Measurements from ENCODE around the gene INTS1. TPM values are rescaled to one million over a fixed set of nuclear protein-coding genes. Genes with fewer than 3 reads are reported as not detected.

INTS1 gene
- total RNA-seq, 4 donors from 2014 or later, result 44.3 to 108 (median 78.8) TPM

DNA sequence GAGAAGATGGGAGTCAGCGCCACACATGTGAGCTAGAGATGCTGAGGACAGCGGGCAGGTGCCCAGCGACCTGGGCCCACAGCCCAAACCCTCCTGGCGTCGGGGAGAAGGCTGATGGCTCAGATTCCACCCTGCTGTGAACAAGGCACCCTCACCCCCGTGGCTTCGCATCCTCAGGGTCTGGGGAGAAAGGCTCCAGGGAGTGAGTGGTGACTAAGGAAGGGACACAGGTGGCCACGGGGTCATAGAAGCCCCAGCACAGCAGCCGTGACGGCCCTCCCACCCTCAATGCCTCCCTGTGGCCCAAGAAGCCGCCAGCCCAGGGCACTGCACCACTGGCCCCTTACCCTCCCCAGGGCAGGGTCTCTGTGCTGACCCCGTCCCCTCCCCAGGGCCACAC, 19.6 kb downstream of the INTS1 start:
- no peaks in the 10 kb centered on the region for H3K9me3 ChIP-seq
- no peak for TF ChIP-seq POLR2A (IDR thresholded peaks at IDR 0.05)
- no peak for TF ChIP-seq CTCF (IDR thresholded peaks at IDR 0.05 in 4 of 5, conservative IDR thresholded peaks at IDR 0.05 in 1 of 5)
- in situ Hi-C loops (cut with MboI; ENCODE audit: low sequenced_read_pairs in 4 of 4), result no loop called here
- H3K27me3 ChIP-seq, result no peaks in the 10 kb centered on the region
- H3K36me3 ChIP-seq, result peaks cover 0 to 98% of the 10 kb centered on the region in 2 donors
- no peak overlapping the region for H3K27ac ChIP-seq
- DNase-seq (no peak), ATAC-seq (no peak)
- no peaks in the 10 kb centered on the region for H3K4me1 ChIP-seq
- H3K4me3 ChIP-seq, result no peak overlapping the region
- intact Hi-C loops (cut with DNase I; ENCODE audit: low total_unique reads), result no loop called here

DNA sequence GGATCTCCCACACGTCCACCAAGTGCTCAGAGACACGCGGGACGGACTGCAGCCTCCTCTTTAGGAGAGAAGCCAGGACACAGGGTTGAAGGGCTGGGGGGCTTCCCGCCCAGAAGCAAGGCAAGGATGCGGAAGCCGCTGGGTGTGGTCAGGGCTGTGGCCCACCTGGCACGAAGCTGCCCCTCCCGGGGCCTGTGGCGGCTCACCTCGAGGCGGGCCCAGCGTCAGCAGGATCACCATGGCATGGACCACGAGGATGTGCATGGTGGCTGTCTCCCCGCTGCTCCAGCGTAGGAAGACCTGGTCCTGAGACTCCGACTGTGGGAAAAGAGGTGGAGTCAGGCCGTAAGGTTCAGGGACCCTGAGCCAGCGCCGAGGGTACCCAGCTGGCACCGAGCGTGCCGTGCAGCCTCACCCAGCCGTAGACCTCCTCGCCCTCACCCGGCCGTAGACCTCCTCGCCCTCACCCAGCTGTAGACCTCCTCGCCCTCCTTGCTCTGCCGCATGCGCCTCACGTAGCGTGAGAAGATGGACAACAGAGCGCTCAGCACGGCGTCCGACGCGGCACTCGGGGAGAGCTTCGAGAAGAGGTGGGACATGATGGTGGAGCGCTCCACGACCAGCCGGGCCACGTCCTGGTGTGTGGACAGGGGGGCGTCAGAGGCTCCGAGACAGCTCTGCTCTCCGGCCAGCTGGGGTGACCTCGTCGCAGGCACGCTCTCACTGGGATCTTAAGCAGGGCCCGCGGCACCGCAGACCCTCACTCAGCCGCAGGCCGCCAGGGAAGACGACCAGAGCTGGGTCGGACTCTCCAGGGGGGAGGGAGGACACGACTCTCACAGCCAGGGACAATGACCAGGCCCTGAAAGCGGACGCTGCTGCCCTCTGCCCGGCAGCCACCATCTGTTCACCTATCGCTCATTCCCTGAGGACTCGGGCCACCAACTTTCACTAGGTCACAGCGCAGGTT, 20.4 kb downstream of the INTS1 start:
- intact Hi-C loops (cut with DNase I; ENCODE audit: low total_unique reads), result no loop called here

GRCh38 chr7:1483079-1483478, 21.1 kb downstream of the INTS1 start:
- intact Hi-C loops (cut with DNase I; ENCODE audit: low total_unique reads) (no loop called here), in situ Hi-C loops (cut with MboI; ENCODE audit: low sequenced_read_pairs in 4 of 4) (no loop called here)
- H3K36me3 ChIP-seq, result peaks cover 0 to 98% of the 10 kb centered on the region in 2 donors
- no peaks in the 10 kb centered on the region for H3K27me3 ChIP-seq
- no peak overlapping the region for H3K4me3 ChIP-seq
- no peaks in the 10 kb centered on the region for H3K4me1 ChIP-seq
- DNase-seq, result no peak
- TF ChIP-seq CTCF (IDR thresholded peaks at IDR 0.05 in 4 of 5, conservative IDR thresholded peaks at IDR 0.05 in 1 of 5), result no peak
- TF ChIP-seq POLR2A (IDR thresholded peaks at IDR 0.05), result no peak
- no peak for ATAC-seq
- H3K9me3 ChIP-seq, result no peaks in the 10 kb centered on the region
- H3K27ac ChIP-seq, result no peak overlapping the region

More for the DNA sequence above, 20.4 kb downstream of the INTS1 start:
- no peak overlapping the region for H3K4me3 ChIP-seq
- in situ Hi-C loops (cut with MboI; ENCODE audit: low sequenced_read_pairs in 4 of 4), result no loop called here
- H3K36me3 ChIP-seq, result peaks cover 0 to 97% of the 10 kb centered on the region in 2 donors
- H3K4me1 ChIP-seq, result no peaks in the 10 kb centered on the region
- TF ChIP-seq CTCF (IDR thresholded peaks at IDR 0.05 in 4 of 5, conservative IDR thresholded peaks at IDR 0.05 in 1 of 5) (no peak), POLR2A (IDR thresholded peaks at IDR 0.05) (no peak)
- no peaks in the 10 kb centered on the region for H3K9me3 ChIP-seq
- no peaks in the 10 kb centered on the region for H3K27me3 ChIP-seq
- H3K27ac ChIP-seq, result no peak overlapping the region
- no peak for ATAC-seq
- no peak for DNase-seq

DNA sequence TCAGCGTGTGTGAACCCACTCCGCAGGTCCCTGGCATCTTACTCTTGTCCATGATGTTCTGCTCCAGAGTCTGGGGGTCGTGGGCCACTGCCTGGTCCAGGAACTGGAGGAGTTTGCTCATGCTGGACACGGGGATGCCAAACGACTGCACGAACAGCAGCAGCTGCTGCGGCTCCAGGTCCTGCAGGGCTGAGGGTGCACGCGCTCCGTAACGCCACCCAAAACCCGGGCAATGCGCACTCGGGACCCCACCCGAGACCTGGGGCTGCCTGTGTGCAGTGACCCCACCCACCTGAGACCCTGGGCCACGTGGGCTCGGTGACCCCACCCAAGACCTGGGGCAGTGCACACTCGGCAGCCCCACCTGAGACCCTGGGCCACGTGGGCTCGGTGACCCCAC, 22.9 kb downstream of the INTS1 start:
- ATAC-seq, result no peak
- TF ChIP-seq POLR2A (IDR thresholded peaks at IDR 0.05) (no peak), CTCF (IDR thresholded peaks at IDR 0.05 in 4 of 5, conservative IDR thresholded peaks at IDR 0.05 in 1 of 5) (no peak)
- DNase-seq, result no peak
- Histone ChIP-seq H3K36me3 (peaks cover 0 to 98% of the 10 kb centered on the region in 2 donors), H3K4me3 (no peak overlapping the region), H3K4me1 (no peaks in the 10 kb centered on the region), H3K27me3 (no peaks in the 10 kb centered on the region), H3K9me3 (no peaks in the 10 kb centered on the region), H3K27ac (no peak overlapping the region)
- in situ Hi-C loops (cut with MboI; ENCODE audit: low sequenced_read_pairs in 4 of 4), result no loop called here
- intact Hi-C loops (cut with DNase I; ENCODE audit: low total_unique reads), result no loop called here

Measured in gastrocnemius medialis (tissue), 4 donors.